Activated T-cell treated with anti-CD3 and anti-CD28 coated beads, Interleukin-2, amount 50 U/mL, for 24 hours (primary cell): ENCODE results near the gene NSUN7.

Experiments
- DNase-seq: peaks from one replicate; pipeline ENCODE4 v3.0.0-alpha.2; 2020
- H3K27ac Mint-ChIP-seq: 2 replicates; pipeline ENCODE4 v1.8.0; 2020; ENCODE audit warnings: mild to moderate bottlenecking, mixed read lengths
- H3K27me3 Mint-ChIP-seq: 2 replicates; pipeline ENCODE4 v1.8.0; 2020; ENCODE audit warnings: mixed read lengths
- H3K36me3 Mint-ChIP-seq: 2 replicates; pipeline ENCODE4 v1.8.0; 2020; ENCODE audit warnings: low read depth, mixed read lengths
- H3K4me1 Mint-ChIP-seq: 2 replicates; pipeline ENCODE4 v1.8.0; 2020; ENCODE audit warnings: low read depth, mixed read lengths
- H3K4me3 Mint-ChIP-seq: 2 replicates; pipeline ENCODE4 v1.8.0; 2020; ENCODE audit warnings: mild to moderate bottlenecking, moderate library complexity, mixed read lengths
- H3K9me3 Mint-ChIP-seq: 2 replicates; pipeline ENCODE4 v1.8.0; 2020; ENCODE audit warnings: mixed read lengths

Gene NSUN7

DNA sequence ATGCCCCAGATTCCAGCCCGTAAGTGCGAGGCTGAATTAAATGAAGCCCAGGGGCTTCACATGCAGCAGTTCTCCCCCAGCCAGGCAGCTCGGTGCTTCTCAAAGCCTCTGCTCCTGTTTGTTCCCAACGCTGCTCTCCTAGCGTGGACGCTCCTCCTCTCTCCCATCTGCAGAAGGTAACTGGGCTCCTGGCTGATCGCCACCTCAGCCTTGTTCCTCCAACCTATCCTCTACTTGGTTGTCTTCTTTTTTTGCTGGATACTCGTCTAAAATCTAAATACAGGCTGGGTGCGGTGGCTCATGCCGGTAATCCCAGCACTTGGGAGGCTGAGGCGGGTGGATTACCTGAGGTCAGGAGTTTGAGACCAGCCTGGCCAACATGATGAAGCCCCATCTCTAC, 70.3 kb downstream of the NSUN7 start:
- Mint-ChIP-seq H3K4me1 (no peaks in the 10 kb centered on the region), H3K27ac (no peak overlapping the region), H3K27me3 (no peaks in the 10 kb centered on the region), H3K4me3 (no peak overlapping the region), H3K9me3 (no peaks in the 10 kb centered on the region), H3K36me3 (no peaks in the 10 kb centered on the region)
- DNase-seq = no peak

DNA sequence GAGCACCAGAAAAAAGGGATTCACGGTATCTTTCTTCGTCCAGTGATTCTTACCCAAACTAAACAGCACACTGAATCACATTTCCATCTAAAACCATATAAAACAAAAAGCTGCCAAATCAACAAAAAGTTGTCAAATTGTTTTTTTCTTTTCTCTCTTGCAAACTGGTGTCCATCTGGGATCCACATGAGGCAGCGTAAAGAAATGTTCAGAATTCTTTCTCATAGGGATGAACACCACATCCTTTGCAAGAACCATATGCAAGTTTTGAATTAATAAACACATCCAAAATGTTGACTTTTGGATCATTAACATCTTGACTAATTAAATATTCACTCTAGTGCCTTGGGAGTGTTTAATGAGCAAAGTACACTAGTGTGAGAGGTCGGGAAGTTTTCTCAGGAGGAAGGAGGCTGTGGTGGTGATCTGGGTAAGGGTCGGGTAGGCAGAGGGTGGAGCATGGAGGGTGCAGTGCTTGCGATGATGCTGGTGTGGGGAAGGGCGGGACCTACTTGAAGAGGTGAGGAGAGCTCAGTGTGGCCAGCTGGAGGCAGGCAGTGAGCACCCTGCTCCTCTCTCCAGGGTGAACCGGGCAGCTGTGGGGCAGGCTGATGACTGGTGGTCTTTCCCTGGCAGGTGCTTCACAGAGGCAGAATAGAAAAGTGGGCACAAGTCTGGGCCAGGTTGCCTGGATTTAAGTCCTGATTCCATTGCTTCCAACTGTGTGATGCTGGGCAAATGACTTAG, 72.8 kb downstream of the NSUN7 start:
- Mint-ChIP-seq H3K27ac (no peak overlapping the region), H3K4me1 (no peaks in the 10 kb centered on the region), H3K9me3 (no peaks in the 10 kb centered on the region), H3K27me3 (no peaks in the 10 kb centered on the region), H3K36me3 (no peaks in the 10 kb centered on the region), H3K4me3 (no peak overlapping the region)
- DNase-seq = no peak

DNA sequence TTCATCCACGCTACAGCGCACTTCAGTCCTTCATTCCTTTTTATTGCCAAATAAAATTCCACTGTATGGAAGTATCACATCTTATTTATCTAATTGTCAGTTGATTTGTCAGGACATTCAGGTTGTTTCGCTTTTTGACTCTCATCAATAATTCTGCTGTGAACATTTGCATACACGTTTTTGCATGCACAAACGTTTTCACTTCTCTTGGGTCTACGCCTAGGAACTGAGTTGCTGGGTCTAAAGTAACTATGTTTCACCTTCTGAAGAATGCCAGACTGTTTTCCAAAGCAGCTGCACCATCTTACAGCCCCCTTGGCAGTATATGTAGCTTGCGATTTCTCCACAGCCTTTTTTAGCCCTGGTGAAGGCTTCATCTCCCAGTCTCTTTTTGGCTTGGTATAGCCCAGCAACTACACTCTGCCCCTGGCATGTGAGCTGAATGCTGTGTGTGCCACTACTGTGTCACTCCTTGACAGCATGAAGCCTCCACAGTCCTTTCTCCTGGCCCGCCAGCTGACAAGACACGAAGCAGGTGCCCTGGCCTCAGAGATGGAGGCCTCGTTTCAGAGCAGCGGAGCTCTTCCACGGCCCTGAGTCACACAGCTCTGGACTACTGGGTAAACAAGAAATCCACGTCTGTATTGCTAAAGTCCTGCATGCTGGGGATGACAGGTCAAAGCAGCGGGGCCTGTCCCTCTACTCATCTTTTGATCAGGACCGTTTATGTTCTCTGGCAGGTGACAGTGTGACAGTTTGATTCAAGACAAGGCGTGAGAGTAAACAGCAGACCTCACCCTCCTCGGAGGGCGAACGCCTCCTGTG, 75.5 kb downstream of the NSUN7 start:
- no peak overlapping the region for H3K27ac Mint-ChIP-seq
- no peak overlapping the region for H3K4me3 Mint-ChIP-seq
- peaks cover 2% of the 10 kb centered on the region for H3K4me1 Mint-ChIP-seq
- DNase-seq = no peak
- peaks cover 4% of the 10 kb centered on the region for H3K27me3 Mint-ChIP-seq
- H3K36me3 Mint-ChIP-seq = no peaks in the 10 kb centered on the region
- peaks cover 7% of the 10 kb centered on the region for H3K9me3 Mint-ChIP-seq

DNA sequence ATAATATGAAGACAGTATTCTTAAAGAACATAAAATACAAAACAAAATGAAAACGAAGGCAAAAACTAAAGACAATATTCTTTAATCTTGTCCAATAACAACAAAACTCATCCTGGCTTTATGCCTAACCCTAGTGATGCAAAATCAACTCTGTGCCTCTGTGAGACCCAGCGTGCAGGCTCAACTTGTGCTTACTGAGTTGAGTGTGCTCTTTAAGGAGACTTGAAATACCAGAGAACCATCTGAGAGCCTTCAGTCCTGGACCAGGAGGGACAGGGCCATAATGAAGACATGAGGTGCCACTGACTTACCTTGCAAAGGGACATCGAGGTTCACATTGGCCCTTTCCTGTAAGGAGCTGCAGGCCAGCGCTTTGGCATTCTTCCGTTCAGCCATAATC, 77.1 kb downstream of the NSUN7 start:
- Mint-ChIP-seq H3K4me3 (no peak overlapping the region), H3K27me3 (peaks cover 4% of the 10 kb centered on the region), H3K27ac (no peak overlapping the region), H3K4me1 (peaks cover 2% of the 10 kb centered on the region), H3K36me3 (no peaks in the 10 kb centered on the region), H3K9me3 (peaks cover 7% of the 10 kb centered on the region)
- no peak for DNase-seq

DNA sequence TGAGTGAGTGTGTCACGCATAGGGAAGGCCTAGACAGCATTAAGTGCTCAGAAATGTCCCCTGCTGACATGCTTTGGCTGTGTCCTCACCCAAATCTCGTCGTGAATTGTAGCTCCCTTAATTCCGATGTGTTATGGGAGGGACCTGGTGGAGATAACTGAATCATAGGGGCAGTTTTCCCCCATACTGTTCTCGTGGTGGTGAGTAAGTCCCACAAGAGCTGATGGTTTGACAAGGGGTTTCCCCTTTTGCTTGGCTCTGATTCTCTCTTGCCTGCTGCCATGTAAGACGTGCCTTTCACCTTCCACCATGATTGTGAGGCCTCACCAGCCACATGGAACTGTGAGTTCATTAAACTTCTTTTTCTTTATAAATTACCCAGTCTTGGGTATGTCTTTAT, 78.0 kb downstream of the NSUN7 start:
- peaks cover 7% of the 10 kb centered on the region for H3K9me3 Mint-ChIP-seq
- H3K36me3 Mint-ChIP-seq = no peaks in the 10 kb centered on the region
- H3K27ac Mint-ChIP-seq = no peak overlapping the region
- no peak overlapping the region for H3K4me3 Mint-ChIP-seq
- DNase-seq = no peak
- H3K4me1 Mint-ChIP-seq = peaks cover 2% of the 10 kb centered on the region
- peaks cover 4% of the 10 kb centered on the region for H3K27me3 Mint-ChIP-seq

DNA sequence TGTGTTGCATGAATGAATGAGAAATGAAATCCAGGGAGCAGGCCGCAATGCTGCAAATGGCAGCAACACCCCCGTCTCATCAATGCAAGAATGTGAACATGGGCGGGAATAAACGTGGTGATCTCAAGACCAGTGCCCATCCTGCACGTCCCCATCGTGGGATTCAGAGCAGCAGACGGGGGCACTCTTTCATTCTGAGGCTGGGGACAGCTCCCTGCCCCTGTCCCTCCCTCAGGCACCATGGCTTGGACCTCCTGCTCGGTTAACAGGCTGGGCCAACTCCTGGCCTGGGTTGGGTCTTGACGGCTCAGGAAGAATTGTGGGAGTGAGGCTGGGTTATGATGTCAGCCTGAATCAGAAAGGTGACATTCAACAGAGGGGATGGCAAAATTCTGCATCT, 78.9 kb downstream of the NSUN7 start:
- no peak overlapping the region for H3K4me3 Mint-ChIP-seq
- no peak overlapping the region for H3K27ac Mint-ChIP-seq
- peaks cover 7% of the 10 kb centered on the region for H3K9me3 Mint-ChIP-seq
- no peaks in the 10 kb centered on the region for H3K36me3 Mint-ChIP-seq
- H3K27me3 Mint-ChIP-seq = peaks cover 4% of the 10 kb centered on the region
- no peak for DNase-seq
- H3K4me1 Mint-ChIP-seq = peaks cover 2% of the 10 kb centered on the region

DNA sequence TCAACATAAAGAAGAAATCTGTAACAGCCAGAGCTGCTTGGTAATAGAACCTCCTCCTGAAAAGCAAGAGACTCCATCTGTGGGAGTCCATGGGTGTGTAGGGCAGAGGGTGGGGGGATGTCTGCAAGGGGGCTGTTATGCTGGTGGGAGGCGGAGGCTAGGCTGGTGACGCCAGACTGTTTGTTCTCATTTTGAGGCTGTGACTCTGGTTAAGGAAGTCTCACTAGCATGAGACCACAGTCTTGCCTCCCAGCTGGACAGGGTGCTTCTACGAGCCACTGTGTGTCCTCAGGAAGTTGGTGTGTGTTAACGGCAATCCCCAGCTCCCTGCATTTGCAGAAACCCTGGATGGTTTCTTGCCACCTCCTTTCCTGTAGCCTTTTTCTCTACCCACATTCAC, 79.8 kb downstream of the NSUN7 start:
- Mint-ChIP-seq H3K4me1 (peaks cover 2% of the 10 kb centered on the region), H3K36me3 (no peaks in the 10 kb centered on the region), H3K27me3 (peaks cover 4% of the 10 kb centered on the region), H3K4me3 (no peak overlapping the region), H3K9me3 (peaks cover 7% of the 10 kb centered on the region), H3K27ac (no peak overlapping the region)
- no peak for DNase-seq

DNA sequence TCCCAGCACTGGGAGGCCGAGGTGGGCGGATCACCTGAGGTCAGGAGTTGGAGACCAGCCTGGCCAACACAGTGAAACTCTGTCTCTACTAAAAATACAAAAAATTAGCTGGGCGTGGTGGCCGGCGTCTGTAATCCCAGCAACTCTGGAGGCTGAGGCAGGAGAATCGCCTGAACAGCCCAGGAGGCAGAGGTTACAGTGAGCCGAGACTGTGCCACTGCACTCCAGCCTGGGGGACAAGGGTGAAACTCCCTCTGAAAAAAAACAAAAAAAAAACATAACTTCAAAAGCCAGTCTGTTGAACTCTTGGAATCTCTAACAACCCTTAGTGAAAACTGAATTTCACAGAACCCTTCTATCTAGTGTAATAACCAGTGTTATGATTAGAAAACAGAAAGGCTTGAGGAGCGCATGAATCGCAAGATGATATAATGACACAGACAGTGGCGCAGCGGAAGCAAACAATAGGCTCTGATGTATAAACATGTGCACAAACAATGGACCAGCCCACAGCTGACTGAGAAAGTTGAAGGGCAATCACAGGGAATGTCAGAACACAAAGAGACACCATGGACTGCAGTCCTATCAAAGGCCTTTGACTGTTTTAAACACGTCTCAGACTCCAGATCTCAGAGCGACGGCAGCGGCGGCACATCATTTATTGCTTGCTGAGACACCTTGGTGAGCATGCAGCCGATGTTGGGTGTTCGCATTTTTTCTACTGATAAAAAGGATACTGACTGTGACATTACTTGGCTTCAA, 81.6 kb downstream of the NSUN7 start:
- Mint-ChIP-seq H3K27me3 (peaks cover 4% of the 10 kb centered on the region), H3K27ac (no peak overlapping the region), H3K36me3 (no peaks in the 10 kb centered on the region), H3K4me3 (no peak overlapping the region), H3K4me1 (peaks cover 2% of the 10 kb centered on the region), H3K9me3 (peaks cover 7% of the 10 kb centered on the region)
- no peak for DNase-seq

DNA sequence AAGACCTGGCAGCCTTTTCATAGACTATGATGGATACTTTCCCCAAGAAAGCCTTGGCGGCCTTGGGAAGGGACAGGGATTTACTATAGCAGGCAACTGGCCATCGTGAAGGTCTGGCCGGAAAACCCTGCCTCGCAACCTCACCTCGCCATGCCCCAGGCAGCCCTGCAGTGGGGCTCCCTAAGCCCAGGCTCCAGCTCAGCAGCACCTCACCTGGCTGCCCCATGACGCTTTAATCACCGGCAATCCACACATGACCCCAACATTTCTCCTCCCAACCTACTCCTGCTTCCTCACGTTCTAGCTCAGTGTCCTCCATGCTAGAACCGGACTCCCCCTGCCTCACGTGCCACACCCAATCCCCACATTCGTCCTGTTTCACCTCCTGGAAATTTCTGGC, 82.4 kb downstream of the NSUN7 start:
- Mint-ChIP-seq H3K9me3 (peaks cover 7% of the 10 kb centered on the region), H3K27me3 (peaks cover 4% of the 10 kb centered on the region), H3K4me1 (peaks cover 2% of the 10 kb centered on the region), H3K36me3 (no peaks in the 10 kb centered on the region), H3K4me3 (no peak overlapping the region), H3K27ac (no peak overlapping the region)
- DNase-seq = no peak

DNA sequence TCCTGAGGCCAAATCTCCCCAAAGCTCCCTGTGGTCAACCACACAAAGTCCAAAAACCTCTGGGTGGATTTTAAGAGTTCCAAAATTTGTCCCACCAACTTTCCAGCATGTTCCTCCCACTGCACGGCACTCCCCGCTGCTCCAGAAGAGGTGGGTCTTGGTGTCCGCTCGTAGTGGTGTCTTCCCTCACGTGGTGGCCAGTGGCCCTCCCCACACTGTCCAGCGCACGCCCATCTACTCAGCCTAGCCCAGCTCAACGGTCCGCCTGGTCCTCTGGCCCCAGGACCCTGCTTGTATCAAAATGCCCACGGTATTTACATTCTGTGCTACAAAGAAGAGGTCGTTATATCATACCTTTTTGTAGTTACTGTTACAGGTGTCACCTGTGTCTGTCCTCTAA, 83.5 kb downstream of the NSUN7 start:
- H3K27ac Mint-ChIP-seq = no peak overlapping the region
- peaks cover 4% of the 10 kb centered on the region for H3K27me3 Mint-ChIP-seq
- no peaks in the 10 kb centered on the region for H3K4me1 Mint-ChIP-seq
- H3K36me3 Mint-ChIP-seq = no peaks in the 10 kb centered on the region
- no peak overlapping the region for H3K4me3 Mint-ChIP-seq
- no peak for DNase-seq
- peaks cover 3% of the 10 kb centered on the region for H3K9me3 Mint-ChIP-seq

DNA sequence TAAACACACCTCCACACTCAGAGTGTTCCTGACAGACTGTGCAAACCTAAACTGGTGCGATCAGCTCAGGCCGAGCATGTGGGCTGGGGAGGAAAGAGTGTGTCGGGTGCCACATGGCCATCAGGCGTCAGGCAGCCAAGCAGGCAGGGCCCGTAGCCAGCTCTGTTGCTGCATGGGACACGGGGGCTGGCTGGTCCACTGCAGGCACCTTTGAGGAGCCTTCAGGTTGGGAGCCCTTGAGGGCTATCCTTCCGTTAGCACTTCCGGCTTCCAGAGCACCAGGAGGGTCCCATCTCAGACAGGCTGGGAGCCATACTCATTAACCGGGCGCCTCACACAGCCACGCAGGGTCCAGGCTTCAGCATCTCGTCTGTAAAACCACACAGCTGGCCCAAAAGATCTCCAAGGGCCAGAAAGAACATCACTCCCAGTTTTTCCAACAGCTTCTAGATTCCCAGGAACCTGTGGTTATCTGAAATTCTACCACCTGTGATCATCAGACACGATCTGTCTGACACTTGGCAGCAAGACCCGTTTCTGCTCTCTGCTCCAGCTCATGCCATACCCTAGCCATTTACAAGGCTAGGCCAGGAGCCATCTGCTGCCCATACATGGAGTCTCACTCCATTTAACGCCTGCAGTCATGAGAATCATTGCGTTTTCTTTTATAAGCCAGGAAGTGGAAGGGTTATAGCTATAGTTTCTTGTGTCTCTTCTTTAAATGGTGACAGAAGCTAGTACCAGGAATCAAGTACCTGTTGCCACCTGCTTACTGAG, 87.5 kb downstream of the NSUN7 start:
- H3K27me3 Mint-ChIP-seq = no peaks in the 10 kb centered on the region
- no peak overlapping the region for H3K27ac Mint-ChIP-seq
- peaks cover 7% of the 10 kb centered on the region for H3K4me1 Mint-ChIP-seq
- no peaks in the 10 kb centered on the region for H3K9me3 Mint-ChIP-seq
- H3K4me3 Mint-ChIP-seq = no peak overlapping the region
- no peak for DNase-seq
- no peaks in the 10 kb centered on the region for H3K36me3 Mint-ChIP-seq

DNA sequence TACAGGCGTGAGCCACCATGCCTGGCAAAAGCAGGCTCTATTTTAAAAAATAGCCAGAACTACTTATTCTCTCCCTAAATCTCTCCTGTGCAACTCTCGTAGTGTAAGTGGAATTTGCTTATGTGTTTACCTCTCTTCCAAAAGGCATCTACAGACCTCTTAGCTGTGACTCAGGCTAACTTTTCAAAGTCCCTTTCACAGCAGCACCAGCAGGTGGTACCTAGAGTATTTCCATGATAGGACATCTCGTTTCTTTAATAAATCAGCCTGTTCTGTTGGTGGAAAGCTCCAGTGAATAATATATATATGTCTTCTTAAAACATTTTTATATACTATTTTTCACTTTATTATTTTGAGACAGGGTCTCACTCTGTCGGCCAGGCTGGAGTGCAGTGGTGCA, 89.0 kb downstream of the NSUN7 start:
- no peak overlapping the region for H3K4me3 Mint-ChIP-seq
- no peak overlapping the region for H3K27ac Mint-ChIP-seq
- no peaks in the 10 kb centered on the region for H3K36me3 Mint-ChIP-seq
- H3K4me1 Mint-ChIP-seq = peaks cover 7% of the 10 kb centered on the region
- DNase-seq = no peak
- H3K27me3 Mint-ChIP-seq = peaks cover 4% of the 10 kb centered on the region
- H3K9me3 Mint-ChIP-seq = no peaks in the 10 kb centered on the region

DNA sequence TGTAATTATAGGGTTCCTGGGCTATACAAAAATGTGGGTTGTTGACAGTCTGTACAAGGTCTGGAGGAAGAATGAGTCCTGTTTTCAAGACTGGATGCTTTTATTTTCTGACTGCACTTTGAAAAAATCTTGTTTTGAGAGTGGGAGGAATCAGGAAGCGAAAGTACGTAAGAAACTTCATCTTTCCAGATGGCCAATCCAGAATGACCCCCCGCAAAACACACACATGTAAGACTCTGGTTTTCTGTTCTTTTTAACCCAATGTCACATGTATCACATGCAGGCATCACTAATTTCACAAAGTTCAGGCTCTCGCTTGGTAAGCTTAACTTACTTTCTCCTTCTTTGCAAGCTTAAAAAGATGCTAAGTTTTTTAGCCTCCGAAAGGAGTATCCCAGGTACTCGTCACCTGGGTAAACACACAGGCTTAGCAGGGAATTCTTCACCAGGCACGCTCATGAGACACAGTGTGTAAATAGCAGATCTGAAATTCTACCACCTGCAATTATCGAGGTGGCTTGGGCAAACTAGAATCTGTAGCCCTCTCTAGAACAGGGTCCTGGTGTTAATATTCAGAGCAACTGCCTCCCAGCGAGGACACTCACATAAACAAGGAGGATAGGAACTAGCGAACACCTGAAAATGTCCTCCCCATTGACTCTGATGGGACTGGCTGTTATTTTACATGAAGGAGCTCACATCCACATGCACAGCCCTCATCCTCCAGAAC, 90.7 kb downstream of the NSUN7 start:
- DNase-seq = no peak
- Mint-ChIP-seq H3K4me3 (no peak overlapping the region), H3K27me3 (peaks cover 4% of the 10 kb centered on the region), H3K9me3 (no peaks in the 10 kb centered on the region), H3K4me1 (peaks cover 7% of the 10 kb centered on the region), H3K27ac (no peak overlapping the region), H3K36me3 (no peaks in the 10 kb centered on the region)
